Measurements from ENCODE around the gene ZBTB39.
A peak's percentile ranks its signal among the peaks of the same experiment; 100 is the strongest.
"Not testable (repeated sequence)": the region's sequence is repeated elsewhere in the genome, so short reads cannot be mapped to it uniquely, and the experiment has no call there.

Gene ZBTB39

GRCh38 chr12:57042695-57043094 lies 36.3 kb upstream of the ZBTB39 start:
- Mint-ChIP-seq H3K4me1 (peaks cover 30% of the 10 kb centered on the region), H3K27me3 (no peaks in the 10 kb centered on the region)

DNA sequence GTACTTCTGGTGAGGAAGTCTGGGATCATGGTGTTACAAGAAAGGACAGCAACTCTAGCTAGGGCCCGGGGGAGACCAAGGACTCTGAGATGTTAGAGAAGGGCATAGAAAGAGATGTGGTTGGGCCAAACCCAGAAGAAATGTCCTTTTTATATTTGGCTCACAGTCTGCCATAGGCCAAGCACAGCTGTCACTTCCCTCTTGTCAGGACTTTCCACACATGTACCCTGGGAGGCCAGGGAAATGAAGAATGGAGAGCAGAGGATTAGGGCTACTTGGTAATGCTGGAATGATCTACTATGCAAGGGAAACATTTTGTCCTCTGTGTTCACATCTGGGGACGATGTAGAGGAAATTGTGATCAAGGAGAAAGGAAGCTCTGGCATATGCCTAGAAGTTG lies 34.4 kb upstream of the ZBTB39 start:
- DNase-seq, result no peak
- no peak overlapping the region for H3K4me3 Mint-ChIP-seq
- ATAC-seq, result no peak
- H3K27me3 Mint-ChIP-seq, result no peaks in the 10 kb centered on the region
- no peaks in the 10 kb centered on the region for H3K36me3 Mint-ChIP-seq (ENCODE audit: low read depth)
- no peak overlapping the region for H3K27ac Mint-ChIP-seq
- H3K4me1 Mint-ChIP-seq, result peaks cover 11% of the 10 kb centered on the region
- no peaks in the 10 kb centered on the region for H3K9me3 Mint-ChIP-seq

More at GRCh38 chr12:57042695-57043094, 36.3 kb upstream of the ZBTB39 start:
- ATAC-seq (no peak), DNase-seq (no peak)
- Mint-ChIP-seq H3K36me3 (ENCODE audit: low read depth) (no peaks in the 10 kb centered on the region), H3K27ac (no peak overlapping the region), H3K4me3 (no peak overlapping the region), H3K9me3 (no peaks in the 10 kb centered on the region)

DNA sequence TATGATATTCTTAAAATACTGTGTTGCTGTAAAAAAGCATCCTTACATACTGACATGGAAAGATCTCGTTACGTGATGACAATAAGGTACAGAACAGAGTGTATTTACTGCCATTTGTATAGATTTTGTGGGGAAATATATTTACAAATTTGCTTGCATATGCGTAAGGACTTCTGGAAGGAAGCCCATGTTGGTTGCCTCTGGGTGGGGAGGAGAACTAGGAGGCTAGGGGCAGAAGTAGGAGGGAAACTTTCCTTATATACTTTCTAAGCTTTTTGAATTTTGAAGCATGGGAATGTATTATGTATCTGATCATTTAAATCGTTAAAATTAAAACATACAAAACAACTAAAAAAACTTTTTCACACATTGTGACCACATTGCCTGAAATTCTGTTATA lies 33.9 kb upstream of the ZBTB39 start:
- no peaks in the 10 kb centered on the region for H3K9me3 Mint-ChIP-seq
- H3K27ac Mint-ChIP-seq, result no peak overlapping the region
- H3K4me3 Mint-ChIP-seq, result no peak overlapping the region
- no peak for DNase-seq
- no peaks in the 10 kb centered on the region for H3K27me3 Mint-ChIP-seq
- no peak for ATAC-seq
- no peaks in the 10 kb centered on the region for H3K36me3 Mint-ChIP-seq (ENCODE audit: low read depth)
- H3K4me1 Mint-ChIP-seq, result peaks cover 6% of the 10 kb centered on the region

GRCh38 chr12:57039016-57039798 lies 32.9 kb upstream of the ZBTB39 start:
- DNase-seq, result no peak
- Mint-ChIP-seq H3K9me3 (no peaks in the 10 kb centered on the region), H3K4me1 (no peaks in the 10 kb centered on the region), H3K36me3 (ENCODE audit: low read depth) (no peaks in the 10 kb centered on the region), H3K27me3 (no peaks in the 10 kb centered on the region), H3K4me3 (no peak overlapping the region), H3K27ac (no peak overlapping the region)
- no peak for ATAC-seq

- DNase-seq (no peak), ATAC-seq (no peak)
- no peaks in the 10 kb centered on the region for H3K9me3 Mint-ChIP-seq
- H3K27ac Mint-ChIP-seq, result no peak overlapping the region
- no peaks in the 10 kb centered on the region for H3K36me3 Mint-ChIP-seq (ENCODE audit: low read depth)
- no peaks in the 10 kb centered on the region for H3K4me1 Mint-ChIP-seq
- no peaks in the 10 kb centered on the region for H3K27me3 Mint-ChIP-seq
- no peak overlapping the region for H3K4me3 Mint-ChIP-seq
Observed at GRCh38 chr12:57037264-57037663, 30.9 kb upstream of the ZBTB39 start.

DNA sequence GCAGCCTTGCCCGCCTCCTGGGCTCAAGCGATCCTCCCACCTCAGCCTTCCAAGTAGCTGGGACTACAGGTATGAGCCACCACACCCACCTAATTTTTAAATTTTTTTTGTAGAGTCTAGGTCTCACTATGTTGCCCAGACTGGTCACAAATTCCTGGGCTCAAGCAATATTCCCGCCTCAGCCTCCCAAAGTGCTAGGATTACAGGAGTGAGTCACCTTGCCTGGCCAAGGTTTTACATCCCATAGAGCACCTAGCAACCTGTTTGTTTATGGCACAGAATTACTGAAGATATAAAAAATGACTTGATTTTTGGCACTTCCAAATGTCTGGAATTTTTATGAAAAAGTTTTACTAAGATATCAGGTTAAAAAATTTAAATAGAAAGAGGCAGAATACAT lies 27.1 kb upstream of the ZBTB39 start:
- Mint-ChIP-seq H3K27ac (no peak overlapping the region), H3K27me3 (no peaks in the 10 kb centered on the region), H3K4me3 (no peak overlapping the region), H3K9me3 (no peaks in the 10 kb centered on the region), H3K36me3 (ENCODE audit: low read depth) (no peaks in the 10 kb centered on the region), H3K4me1 (peaks cover 18% of the 10 kb centered on the region)
- ATAC-seq, result no peak
- DNase-seq, result no peak

GRCh38 chr12:57031789-57032188 lies 25.4 kb upstream of the ZBTB39 start:
- DNase-seq (no peak), ATAC-seq (no peak)
- no peak overlapping the region for H3K4me3 Mint-ChIP-seq
- H3K27me3 Mint-ChIP-seq, result no peaks in the 10 kb centered on the region
- peaks cover 34% of the 10 kb centered on the region for H3K4me1 Mint-ChIP-seq
- H3K27ac Mint-ChIP-seq, result no peak overlapping the region
- H3K9me3 Mint-ChIP-seq, result no peaks in the 10 kb centered on the region
- H3K36me3 Mint-ChIP-seq (ENCODE audit: low read depth), result no peaks in the 10 kb centered on the region

- no peaks in the 10 kb centered on the region for H3K27me3 Mint-ChIP-seq
- peak overlapping the region; percentile 6 for H3K27ac Mint-ChIP-seq
- ATAC-seq (no peak), DNase-seq (no peak)
- no peaks in the 10 kb centered on the region for H3K9me3 Mint-ChIP-seq
- H3K4me3 Mint-ChIP-seq, result no peak overlapping the region
- H3K36me3 Mint-ChIP-seq (ENCODE audit: low read depth), result no peaks in the 10 kb centered on the region
- peaks cover 39% of the 10 kb centered on the region for H3K4me1 Mint-ChIP-seq
Observed at GRCh38 chr12:57031138-57031725, 24.9 kb upstream of the ZBTB39 start.

GRCh38 chr12:57029457-57029856 lies 23.1 kb upstream of the ZBTB39 start:
- no peak overlapping the region for H3K27ac Mint-ChIP-seq
- no peaks in the 10 kb centered on the region for H3K27me3 Mint-ChIP-seq
- H3K4me1 Mint-ChIP-seq, result peaks cover 43% of the 10 kb centered on the region
- no peaks in the 10 kb centered on the region for H3K36me3 Mint-ChIP-seq (ENCODE audit: low read depth)
- no peak overlapping the region for H3K4me3 Mint-ChIP-seq
- no peaks in the 10 kb centered on the region for H3K9me3 Mint-ChIP-seq
- no peak for DNase-seq
- no peak for ATAC-seq

- Mint-ChIP-seq H3K27me3 (no peaks in the 10 kb centered on the region), H3K4me1 (peaks cover 43% of the 10 kb centered on the region), H3K36me3 (ENCODE audit: low read depth) (no peaks in the 10 kb centered on the region), H3K27ac (peak overlapping the region; percentile 91), H3K9me3 (no peaks in the 10 kb centered on the region), H3K4me3 (peak overlapping the region; percentile 54)
- ATAC-seq (peak; percentile 67), DNase-seq (no peak)
Observed at GRCh38 chr12:57027805-57028153, 21.4 kb upstream of the ZBTB39 start.

DNA sequence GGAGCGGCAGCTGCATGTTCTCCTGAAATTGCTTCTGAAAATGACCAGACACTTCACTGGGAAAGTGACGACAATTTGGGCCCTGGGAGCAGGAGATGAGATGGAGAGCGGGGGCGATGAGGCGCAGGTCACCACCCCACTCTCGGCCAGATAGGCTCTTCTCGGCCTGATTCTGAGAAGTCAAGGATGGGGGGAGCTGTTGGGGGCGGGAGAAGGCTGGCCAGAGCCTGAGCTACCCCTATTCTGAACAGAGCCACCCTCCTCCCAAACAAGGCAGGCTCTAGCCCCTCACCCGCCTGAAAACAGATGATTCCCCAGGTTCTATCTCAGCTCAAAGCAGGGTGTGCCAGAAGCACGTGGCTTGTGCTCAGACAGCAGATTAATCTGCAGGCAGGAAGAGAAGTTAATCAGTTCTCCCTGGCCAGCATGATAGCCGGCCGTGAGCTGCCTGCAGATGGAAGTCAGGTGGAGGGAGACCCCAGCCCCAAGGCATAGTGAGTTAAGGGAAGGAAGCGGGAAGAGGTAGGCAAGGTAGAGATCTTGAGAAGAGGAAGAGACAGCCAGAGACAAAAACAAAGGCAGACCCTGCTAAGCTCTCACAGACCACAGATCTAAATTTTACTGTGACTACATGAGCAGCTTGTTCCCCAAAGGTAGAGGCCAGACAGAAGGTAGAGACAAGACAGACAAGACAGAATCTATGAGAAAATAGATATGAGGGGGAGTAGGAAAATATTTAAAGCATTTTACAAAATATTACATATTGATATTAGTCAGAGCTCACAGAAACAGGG lies 20.9 kb upstream of the ZBTB39 start:
- no peaks in the 10 kb centered on the region for H3K9me3 Mint-ChIP-seq
- H3K27me3 Mint-ChIP-seq, result no peaks in the 10 kb centered on the region
- H3K4me3 Mint-ChIP-seq, result peak overlapping the region; percentile 54
- no peaks in the 10 kb centered on the region for H3K36me3 Mint-ChIP-seq (ENCODE audit: low read depth)
- peak overlapping the region; percentile 91 for H3K27ac Mint-ChIP-seq
- ATAC-seq (peak; percentile 79), DNase-seq (no peak)
- peaks cover 43% of the 10 kb centered on the region for H3K4me1 Mint-ChIP-seq

DNA sequence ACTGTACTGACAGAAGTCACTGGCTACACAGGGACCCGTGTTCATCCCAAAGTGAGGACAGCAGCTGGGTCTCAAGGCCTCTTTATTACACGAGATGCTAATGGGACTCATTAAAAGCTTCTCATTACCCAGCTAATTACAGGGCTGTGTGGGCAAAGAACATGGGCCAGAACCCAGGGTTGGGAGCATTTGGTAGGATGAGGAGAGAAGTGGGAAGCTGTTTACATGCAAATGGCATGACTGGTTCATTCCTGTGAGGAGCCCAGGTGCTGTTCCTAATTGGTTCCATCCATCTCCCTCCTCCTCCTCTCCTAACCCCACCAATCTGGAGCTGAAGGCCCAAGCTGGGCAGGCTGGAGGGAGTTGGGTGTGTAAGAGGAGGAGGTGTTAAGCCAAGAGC lies 18.9 kb upstream of the ZBTB39 start:
- DNase-seq, result no peak
- no peak overlapping the region for H3K27ac Mint-ChIP-seq
- no peaks in the 10 kb centered on the region for H3K27me3 Mint-ChIP-seq
- no peaks in the 10 kb centered on the region for H3K36me3 Mint-ChIP-seq (ENCODE audit: low read depth)
- no peak for ATAC-seq
- H3K9me3 Mint-ChIP-seq, result no peaks in the 10 kb centered on the region
- H3K4me1 Mint-ChIP-seq, result peaks cover 33% of the 10 kb centered on the region
- no peak overlapping the region for H3K4me3 Mint-ChIP-seq

DNA sequence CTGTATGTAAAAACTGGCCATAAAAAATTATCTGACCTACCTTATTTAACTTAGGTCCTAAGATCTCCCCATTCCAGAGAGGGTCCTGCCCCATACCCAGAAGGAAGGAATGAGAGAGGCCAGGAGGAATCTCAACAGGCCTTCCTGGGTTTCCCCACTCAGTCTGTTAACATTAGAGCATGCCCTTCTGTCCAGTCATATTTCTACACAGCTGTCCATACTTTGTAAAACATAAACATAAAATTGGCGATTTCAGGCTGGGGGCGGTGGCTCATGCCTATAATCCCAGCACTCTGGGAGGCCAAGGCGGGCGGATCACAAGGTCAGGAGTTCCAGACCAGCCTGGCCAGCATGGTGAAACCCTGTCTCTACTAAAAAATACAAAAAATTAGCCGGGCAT lies 16.0 kb upstream of the ZBTB39 start:
- peaks cover 25% of the 10 kb centered on the region for H3K4me1 Mint-ChIP-seq
- H3K36me3 Mint-ChIP-seq (ENCODE audit: low read depth); H3K27me3 Mint-ChIP-seq; DNase-seq; H3K9me3 Mint-ChIP-seq; H3K27ac Mint-ChIP-seq; H3K4me3 Mint-ChIP-seq; ATAC-seq: not testable (repeated sequence)

- peaks cover 10% of the 10 kb centered on the region for H3K4me1 Mint-ChIP-seq
- ATAC-seq (no peak), DNase-seq (no peak)
- H3K4me3 Mint-ChIP-seq, result no peak overlapping the region
- peaks cover 2% of the 10 kb centered on the region for H3K27me3 Mint-ChIP-seq
- peak overlapping the region; percentile 10 for H3K27ac Mint-ChIP-seq
- no peaks in the 10 kb centered on the region for H3K9me3 Mint-ChIP-seq
- H3K36me3 Mint-ChIP-seq (ENCODE audit: low read depth), result no peaks in the 10 kb centered on the region
Observed at GRCh38 chr12:57019983-57020719, 13.8 kb upstream of the ZBTB39 start.
